HG03064 (cell line): ENCODE data around the gene SF3B4.
"Not testable (repeated sequence)": the region's sequence is repeated elsewhere in the genome, so short reads cannot be mapped to it uniquely, and the experiment has no call there.

ENCODE experiments used
- ATAC-seq: cut with Tn5 transposase; IDR thresholded peaks from one replicate; pipeline ENCODE4 v1.9.1; 2021; ENCODE audit warnings: low read depth; ENCODE audit not compliant: unreplicated experiment

Gene SF3B4, protein sequence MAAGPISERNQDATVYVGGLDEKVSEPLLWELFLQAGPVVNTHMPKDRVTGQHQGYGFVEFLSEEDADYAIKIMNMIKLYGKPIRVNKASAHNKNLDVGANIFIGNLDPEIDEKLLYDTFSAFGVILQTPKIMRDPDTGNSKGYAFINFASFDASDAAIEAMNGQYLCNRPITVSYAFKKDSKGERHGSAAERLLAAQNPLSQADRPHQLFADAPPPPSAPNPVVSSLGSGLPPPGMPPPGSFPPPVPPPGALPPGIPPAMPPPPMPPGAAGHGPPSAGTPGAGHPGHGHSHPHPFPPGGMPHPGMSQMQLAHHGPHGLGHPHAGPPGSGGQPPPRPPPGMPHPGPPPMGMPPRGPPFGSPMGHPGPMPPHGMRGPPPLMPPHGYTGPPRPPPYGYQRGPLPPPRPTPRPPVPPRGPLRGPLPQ

DNA sequence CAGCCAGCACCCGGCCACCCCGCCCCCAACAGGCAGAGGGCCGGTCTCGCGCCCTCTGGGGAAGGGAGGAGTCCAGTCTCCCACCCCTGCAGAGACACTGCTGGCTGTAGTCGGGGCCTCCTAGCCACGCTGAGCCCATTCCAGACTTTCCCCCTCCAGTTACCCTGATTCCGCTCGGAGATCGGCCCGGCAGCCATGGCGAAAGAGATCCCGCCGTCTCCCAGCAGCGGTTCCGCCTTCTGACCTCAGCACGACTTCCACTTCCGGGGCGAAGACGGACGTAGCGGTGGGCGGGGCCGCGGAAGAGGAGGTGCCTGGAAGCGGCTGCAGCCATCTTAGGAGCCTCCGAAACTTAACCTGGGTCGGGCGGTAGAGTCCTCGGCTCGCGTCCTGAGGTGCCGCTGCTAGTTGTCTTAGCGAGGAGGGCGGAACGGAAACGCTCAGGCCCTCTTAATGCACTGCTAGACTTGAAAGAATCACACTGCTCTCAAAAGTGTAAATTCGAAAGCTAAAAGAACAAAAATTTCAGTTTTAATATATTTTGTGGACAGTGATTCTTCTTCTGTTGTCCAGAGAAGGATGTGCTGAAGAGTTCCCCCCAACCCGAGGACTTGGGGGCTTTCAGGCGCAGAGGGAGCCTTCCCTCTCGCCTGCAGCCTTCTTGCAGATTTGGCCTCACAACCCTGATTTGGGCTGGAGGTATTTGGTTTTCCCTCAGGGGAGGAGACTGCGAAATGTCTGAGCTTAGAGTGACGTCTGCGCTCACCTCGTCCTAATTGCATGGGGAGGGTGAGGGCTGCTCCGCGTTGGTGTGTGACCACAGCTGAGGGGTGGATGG, at the start of gene SF3B4:
SF3B4 (minus strand) TSS at position 241 of the 838 bp plus-strand sequence; CDS start at position 197, 44 bp downstream.
- peak; percentile 94 for ATAC-seq

DNA sequence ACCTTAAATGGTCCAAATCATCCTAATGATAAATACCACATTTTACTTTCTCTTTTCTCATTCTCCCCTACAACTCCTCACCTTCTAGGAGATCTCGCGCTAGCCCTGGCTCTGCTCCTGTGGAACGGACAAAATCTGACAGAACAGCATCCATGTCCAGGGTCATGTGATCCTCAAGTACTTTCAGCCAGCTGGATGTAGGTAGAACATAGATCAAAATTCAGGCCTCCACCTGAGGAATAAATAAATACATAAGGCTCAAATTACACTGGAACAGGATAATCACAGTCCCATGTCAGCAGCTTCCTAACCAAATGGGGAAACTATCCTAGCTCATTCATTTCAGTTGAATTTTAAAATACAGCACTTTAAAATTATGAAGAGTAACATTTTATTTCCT, 49.7 kb upstream of the SF3B4 start:
- no peak for ATAC-seq

DNA sequence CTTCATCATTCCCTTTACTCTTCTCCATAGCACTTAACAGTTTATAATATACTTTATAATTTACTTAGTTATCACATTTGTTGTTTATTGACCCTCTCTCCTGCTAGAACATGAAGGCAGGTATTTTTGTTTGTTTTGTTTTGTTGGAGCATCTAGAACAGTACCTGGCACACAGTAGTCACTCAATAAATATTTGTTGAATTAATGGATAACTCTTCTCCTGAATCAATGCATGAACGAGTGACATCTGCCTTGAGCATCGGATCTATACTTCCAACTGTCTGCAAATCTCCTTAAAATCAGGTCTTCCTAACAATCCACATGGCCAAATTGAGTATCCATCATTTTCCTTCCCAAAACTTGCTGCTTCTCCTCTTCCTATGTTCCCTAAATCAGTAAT, 44.9 kb upstream of the SF3B4 start:
- no peak for ATAC-seq

DNA sequence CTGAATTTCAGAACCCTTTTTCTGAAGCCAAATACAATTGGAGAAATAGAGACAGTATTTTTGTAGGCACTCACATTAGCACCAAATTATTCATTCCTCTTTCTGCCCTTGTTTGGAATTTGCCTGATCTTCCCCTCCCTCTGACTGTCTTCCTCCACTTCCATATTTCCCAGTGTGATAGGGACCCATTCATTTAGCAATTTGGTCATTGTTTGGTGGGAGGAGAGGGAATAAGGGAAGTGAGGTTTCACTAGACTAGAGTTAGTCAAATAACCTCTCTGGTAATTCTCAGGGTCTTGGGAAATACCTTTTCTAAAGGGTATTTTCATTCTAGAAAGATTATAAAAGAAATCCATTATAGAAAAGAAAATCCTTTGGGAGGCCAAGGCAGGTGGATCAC, 40.0 kb upstream of the SF3B4 start:
- ATAC-seq: no peak

DNA sequence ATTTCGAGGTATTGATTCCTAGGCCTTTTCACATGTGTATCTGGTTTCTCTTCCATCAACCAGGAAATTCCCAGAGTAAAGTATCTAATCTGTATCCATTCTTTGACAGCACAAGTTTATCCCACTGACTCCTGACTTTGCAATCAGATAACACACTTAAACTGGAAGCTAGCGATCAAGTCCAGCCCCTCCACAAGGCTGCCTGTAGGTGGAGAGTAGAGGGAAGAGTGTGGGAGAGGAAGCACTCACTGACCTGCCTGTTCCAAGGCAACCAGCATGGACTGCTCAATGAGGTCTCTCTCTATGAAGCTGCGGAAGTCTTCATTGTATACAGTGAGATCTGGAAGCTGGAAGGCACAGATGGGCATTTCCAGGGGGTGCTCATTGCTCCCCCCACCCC, 39.4 kb upstream of the SF3B4 start:
- no peak for ATAC-seq

DNA sequence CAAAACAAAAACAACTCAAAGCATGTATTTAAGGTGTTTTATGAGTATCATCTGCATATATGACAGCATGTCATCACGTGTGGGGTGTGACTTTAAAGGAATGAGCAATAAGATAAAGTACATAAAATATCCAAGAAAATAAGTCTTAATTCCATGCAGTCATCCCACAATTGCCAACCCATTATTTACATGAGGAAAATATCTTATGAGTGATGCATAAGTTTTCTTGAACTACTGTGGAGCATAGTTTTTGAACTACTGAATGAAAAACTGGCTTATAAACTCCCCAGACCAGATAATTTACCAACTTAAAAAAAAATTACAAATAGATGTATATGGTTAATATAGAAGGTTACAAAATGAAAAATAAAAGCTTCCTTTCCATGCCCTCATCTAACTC, 38.8 kb upstream of the SF3B4 start:
- no peak for ATAC-seq

DNA sequence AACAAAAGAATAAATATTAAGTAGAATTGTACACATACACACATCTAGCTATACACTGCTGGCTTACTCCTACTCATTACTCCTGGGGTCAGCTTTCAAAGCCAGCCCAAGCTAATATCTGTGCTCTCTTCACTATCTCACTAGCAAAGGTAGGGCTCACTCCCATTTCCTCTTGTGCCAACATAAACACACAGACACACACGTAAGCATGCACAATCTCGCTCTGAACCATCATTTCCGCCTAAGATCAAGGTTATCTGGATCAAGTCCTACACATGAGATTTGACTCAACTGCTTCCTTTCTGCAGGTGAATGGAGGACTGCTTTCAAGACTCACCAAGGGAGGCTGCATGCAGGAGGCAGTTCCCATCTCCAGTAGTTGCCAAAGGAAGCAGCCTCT, 37.8 kb upstream of the SF3B4 start:
- no peak for ATAC-seq

DNA sequence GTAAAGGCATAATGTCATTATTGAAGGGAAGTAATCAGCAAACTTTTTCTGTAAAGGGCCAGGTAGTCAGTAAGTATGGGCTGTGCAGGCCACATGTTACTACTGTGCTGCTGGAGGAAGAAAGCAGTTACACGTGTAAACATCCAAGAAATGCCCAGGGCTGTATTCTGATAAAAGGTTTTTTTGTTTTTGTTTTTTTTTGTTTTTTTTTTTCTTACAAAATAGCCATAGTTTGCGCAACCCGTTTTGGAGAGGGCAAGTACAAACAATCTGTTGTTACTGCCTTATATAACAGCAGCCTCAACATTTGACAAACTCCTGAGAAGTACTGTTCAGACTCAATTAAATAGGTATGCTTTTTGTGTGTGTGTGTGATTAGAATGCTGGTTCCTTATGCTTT, 35.8 kb upstream of the SF3B4 start:
- no peak for ATAC-seq

DNA sequence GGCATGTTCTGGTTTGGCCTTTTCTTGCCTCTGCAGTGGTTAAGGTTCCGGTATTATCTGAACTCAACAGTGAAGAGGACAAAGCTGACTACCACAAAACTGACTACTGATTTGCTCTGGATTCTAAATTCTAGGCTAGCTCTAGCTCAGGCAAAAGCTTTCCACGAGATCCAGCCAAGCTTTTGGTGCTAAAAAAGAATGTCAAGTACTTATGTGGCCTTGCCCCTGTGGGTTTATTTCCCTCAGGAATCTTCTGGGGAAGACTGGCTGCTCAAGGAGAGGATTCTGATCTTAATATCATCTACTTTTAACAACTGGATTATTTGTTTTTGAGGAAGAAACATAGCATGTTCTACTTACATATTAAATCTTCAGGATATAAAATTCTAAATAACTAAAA, 35.1 kb upstream of the SF3B4 start:
- ATAC-seq: no peak

DNA sequence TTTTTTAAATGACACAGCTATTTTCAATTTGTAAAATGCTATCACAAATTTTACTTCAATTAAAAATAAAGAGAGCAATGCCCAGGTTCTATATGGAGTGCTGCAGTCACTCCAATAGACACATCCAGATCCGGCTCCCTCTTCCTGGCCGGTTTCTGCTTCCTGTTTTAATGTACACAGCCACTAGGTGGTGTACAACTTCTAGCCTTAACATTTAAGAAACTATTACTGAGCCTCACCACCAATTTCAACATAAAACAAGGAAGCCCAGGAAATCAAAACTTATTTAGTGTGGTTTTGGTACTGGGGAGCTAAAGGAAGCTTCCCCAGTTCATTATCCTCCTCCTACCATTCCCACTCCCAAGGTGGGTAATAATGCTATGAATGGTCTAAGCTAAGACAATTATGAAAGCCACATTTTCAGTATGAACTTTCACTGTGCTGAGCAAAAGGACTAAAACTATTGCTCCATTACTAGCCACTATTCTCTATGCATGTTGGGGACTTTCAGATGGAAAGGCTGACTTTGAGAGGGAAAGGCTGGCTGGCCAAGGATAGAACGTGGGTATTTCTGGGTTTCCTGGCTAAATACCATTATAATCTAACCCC, 34.5 kb upstream of the SF3B4 start:
- no peak for ATAC-seq

DNA sequence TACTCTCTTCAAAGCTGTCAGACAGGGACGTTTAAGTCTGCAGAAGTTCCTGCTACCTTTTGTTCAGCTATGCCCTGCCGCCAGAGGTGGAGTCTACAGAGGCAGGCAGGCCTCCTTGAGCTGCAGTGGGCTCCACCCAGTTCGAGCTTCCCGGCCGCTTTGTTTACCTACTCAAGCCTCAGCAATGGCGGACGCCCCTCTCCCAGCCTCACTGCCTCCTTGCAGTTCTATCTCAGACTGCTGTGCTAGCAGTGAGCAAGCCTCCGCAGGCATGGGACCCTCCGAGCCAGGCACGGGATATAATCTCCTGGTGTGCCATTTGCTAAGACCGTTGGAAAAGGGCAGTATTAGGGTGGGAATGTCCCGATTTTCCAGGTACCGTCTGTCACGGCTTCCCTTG, 29.9 kb upstream of the SF3B4 start:
- ATAC-seq: not testable (repeated sequence)

DNA sequence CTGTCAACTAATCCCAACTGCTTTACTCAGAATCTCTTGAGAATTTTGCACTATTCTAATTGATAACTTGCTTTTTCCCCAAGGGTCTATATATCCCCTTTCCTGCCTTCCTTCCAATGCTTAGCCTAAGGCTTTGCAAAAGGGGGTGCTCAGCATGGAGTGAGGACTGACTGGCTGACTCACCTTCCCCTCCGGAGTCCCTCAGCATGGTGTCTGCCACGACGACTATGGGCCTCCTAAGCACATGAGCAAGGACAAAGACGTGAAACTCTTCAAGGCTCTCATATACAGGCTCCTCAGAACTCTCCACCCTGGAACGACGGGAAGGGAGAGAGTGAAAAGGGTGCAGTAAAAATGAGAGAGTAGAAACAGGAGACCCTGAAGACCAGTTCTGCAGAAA, 22.3 kb upstream of the SF3B4 start:
- ATAC-seq: no peak

DNA sequence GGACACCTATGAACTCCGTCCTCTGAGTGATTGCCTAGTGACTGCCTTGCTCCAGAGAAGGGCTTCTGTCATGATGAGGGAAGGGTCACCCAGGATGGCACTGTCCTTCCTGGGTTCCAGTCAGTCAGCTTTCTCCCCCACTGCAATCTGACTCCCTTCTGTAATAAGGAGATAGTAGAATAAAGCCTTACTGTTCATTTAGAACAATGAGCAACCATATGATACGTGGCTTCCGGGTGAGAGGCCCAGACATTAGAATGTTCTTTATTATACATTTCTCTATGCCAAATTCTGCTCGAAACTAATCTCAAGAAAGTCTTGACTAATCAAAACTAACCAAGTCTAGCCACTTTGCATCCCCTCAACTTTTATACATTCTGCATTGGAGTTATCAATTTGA, 17.6 kb upstream of the SF3B4 start:
- ATAC-seq: no peak

DNA sequence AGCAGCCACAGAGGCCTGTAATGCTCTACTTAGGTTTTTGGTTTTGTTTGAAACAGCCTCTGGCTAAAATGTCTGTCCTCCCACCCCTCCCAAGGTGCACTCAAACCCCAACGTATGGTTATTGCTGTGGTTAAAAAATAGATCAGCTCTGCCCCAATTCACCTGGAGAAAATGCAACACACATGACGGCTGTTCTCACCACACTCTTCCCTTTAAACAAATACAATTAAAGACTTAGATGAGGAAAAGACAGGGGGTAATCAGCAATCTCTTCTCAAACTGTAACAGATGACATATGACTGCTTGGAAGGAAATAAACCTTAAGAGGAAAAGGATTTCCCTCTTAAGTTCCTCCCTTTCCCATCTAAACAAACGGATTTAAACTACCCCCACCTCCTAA, 15.3 kb upstream of the SF3B4 start:
- ATAC-seq: no peak

DNA sequence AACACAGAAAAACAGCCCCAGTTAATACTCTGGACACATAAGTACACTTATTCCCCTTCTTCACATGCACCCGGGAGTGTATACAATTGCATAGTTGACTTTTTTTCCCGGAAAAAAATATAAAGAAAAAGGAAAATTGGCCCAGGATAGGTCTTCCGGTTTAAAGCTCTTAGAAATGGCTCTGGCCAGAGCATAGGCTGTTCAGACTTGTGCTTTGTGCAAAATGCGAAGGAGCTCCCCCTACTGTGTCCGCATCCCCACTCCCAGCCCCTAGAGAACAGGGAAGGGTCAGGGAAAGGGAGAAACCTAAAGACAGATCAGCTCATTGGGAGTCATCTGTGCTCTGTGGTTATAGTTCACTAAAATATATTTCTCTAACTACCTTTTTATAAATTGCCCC, 14.6 kb upstream of the SF3B4 start:
- no peak for ATAC-seq

DNA sequence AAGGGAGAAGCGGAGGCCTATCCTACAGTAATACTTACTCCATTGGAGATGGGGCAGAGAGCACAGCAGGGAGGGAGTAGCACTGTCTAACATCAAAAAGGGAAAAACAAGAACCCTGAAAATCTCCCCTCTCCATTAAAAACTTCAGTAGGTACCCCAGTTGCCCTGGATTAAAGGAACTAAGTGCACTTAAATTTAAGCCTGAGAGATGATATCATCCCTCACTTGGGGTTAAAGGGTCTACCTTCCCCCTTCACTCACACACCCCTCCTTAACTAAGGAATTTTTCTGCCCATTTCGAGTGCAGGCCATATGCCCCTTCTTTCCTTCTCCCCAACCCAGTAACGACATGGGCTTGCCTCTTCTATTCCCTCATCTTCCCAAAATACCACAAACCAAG, 12.8 kb upstream of the SF3B4 start:
- ATAC-seq: no peak

DNA sequence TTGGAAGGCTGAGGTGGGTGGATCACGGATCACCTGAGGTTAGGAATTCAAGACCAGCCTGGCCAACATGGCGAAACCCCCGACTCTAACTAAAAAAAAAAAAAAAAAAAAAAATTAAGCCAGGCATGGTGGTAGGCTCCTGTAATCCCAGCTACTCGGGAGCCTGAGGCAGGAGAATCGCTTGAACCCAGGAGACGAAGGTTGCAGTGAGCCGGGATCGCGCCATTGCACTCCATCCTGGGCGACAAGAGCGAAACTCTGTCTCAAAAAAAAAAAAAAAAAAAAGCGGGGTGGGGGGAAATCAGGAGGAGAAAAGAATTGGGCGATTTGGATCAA, 11.0 kb upstream of the SF3B4 start:
- not testable (repeated sequence) for ATAC-seq

DNA sequence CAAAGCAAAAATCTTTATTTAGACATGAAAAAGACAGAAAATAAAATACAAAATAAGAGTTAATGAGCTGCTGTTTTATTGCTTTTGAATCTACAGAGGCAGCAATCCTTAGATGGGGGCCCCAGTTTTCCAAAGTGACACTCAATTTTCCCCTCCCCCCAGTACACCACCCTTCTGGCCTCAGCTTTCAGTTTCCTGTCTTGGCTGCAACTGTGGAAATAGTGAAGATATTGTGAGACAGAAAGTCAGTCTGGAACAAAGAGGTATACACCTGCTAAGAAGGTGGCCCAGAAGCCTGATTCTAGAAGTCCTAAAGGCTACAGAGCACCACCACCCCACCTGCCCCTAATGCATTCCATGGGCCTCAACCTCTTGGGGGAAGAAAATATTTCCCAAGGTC, 10.2 kb upstream of the SF3B4 start:
- ATAC-seq: no peak

DNA sequence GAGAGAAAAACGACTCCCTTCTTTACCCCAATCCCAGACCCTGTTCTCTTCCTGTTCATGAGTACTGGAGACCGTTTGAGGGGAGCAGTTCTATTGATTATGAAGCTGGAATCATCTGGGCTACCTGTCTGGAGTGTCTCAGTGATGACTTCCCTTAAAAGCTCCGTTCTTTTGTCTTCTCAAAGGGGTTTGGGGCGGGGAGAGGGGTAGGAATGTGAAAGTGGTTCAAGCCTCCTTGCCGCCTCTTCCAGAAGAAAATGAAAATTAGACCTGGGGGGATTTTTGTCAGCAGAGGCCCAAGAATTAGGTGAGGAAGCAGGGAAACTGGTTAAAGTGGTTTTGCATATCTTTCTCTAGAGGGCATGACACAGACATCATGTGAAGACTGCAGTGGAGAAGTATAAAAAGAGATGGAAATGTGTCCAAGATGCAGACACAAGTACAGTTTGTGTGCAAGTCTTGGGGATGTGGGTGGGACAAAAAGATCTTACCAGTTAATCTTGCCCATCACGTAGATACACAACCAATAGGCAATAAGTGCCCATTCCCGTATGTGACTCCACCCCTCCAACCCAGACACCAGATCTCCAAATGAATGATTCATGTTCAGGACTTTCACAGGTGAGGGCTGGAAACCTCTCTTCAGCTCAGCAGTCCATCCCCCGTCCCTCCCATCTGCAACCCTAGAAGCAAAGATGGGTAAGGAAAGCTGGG, 9.5 kb upstream of the SF3B4 start:
- ATAC-seq: no peak

DNA sequence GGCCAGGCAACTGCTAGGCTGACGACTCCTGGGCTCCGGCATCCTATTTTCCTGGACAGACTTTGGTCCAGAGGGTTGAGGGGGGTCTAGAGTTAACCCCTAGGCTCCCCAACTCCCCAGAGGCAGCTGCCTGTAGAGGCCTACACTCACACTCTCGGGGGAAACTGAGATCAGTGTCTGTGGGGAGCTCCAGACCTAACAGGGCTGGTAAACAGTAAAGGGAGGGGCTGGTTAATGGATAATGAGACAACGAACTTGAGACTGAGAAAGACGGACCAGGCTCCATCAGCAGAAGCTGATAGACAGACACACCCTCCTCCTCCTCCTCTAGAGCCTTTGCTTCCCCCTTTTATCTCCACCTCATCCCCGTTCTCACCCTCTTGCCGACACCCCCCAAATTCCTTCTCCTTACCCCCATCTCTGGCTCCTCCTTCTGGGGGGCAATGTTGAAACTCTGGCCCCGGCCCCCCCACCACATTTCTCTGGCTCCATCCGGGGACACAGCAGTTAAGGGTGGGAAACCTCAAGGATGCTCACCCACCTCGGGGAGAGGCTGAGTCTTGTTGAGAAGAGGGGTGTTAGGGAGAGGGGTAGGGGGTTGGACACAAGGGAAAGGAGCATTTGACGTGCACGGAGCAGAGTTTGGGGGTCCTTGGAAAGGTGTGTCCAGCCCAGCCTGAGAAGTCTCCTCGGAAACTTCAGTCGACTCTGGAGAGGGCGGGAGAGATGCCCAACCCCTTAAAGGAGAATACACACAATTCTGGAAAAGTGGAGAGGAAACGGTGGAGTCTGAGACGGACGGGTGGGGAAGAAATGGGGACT, 8.8 kb upstream of the SF3B4 start, which contains the start of gene MTMR11:
MTMR11 (minus strand) TSS at position 710 of the 822 bp plus-strand sequence; CDS start at position 478, 232 bp downstream.
- no peak for ATAC-seq
